ENCODE data around the gene SLCO6A1.

The SLCO6A1 gene

DNA sequence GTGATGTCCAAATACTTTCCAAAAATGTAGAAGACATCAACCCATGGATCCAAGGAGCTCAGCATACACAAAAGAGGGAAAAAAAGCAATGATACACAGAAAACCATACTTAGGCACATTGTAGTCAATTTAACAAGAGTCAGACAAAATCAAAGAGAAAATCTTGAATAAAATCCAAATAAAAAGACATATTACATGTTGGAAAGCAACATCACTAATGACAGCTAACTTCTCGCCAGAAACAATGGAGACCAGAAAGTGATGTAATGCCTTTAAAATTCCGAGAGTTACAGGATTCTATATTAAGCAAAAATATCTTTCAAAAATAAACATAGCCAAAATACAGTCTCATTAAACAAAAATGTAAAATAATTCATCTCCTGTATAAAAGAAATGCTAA is 122.9 kb downstream of the SLCO6A1 start:
- TF ChIP-seq, protein P1, sequence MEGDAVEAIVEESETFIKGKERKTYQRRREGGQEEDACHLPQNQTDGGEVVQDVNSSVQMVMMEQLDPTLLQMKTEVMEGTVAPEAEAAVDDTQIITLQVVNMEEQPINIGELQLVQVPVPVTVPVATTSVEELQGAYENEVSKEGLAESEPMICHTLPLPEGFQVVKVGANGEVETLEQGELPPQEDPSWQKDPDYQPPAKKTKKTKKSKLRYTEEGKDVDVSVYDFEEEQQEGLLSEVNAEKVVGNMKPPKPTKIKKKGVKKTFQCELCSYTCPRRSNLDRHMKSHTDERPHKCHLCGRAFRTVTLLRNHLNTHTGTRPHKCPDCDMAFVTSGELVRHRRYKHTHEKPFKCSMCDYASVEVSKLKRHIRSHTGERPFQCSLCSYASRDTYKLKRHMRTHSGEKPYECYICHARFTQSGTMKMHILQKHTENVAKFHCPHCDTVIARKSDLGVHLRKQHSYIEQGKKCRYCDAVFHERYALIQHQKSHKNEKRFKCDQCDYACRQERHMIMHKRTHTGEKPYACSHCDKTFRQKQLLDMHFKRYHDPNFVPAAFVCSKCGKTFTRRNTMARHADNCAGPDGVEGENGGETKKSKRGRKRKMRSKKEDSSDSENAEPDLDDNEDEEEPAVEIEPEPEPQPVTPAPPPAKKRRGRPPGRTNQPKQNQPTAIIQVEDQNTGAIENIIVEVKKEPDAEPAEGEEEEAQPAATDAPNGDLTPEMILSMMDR (IDR thresholded peaks at IDR 0.05; ENCODE audit: insufficient read depth, low read length, poor library complexity, severe bottlenecking) = no peak
- TF ChIP-seq EZH2phosphoT487 (conservative IDR thresholded peaks at IDR 0.05; ENCODE audit: low read length) = no peak
- H3K27ac ChIP-seq (ENCODE audit: low read depth, low read length) = no peak overlapping the region
- no peaks in the 10 kb centered on the region for H3F3A ChIP-seq (ENCODE audit: insufficient read depth)
- H4K20me1 ChIP-seq (ENCODE audit: low read depth, low read length) = no peaks in the 10 kb centered on the region
- H3K4me2 ChIP-seq (ENCODE audit: low read depth, low read length, poor library complexity, severe bottlenecking) = no peak overlapping the region
- H3K9me3 ChIP-seq (ENCODE audit: insufficient read depth, low read length) = no peaks in the 10 kb centered on the region
- no peak overlapping the region for H3K9ac ChIP-seq (ENCODE audit: low read length)
- H3K79me2 ChIP-seq (ENCODE audit: insufficient read depth, low read length) = no peaks in the 10 kb centered on the region
- no peaks in the 10 kb centered on the region for H3K27me3 ChIP-seq (ENCODE audit: low read length)
- no peaks in the 10 kb centered on the region for H3K36me3 ChIP-seq (ENCODE audit: low read length)
- no peak overlapping the region for H3K4me3 ChIP-seq (ENCODE audit: insufficient read depth, low read length, poor library complexity, severe bottlenecking)
- H3K9me2 ChIP-seq (replicated peaks; ENCODE audit: insufficient read depth, low read length) = 0 out of 2 replicates have a peak, but pooled peaks cover 4% of the 10 kb centered on the region
- no peak overlapping the region for H2AFZ ChIP-seq (ENCODE audit: low read depth, low read length, severe bottlenecking)

DNA sequence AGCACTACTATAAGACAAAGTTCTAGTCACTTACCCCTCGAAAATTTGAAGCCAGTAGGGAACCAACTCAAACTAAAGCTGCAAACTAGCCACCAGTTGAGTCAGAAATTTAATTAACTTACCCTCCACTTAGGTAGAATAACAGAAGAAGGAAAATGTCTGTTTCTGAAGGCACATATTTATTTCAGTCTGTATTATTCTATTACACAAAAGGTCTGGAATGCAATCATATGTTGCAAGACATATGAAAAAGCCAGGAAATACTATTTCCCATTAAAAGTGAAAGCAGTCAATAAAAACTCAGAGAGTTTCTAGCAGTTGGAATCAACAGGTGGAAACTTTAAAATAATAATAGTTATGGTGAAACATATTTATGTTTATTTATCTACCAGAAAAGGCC is 123.5 kb downstream of the SLCO6A1 start:
- H4K20me1 ChIP-seq (ENCODE audit: low read depth, low read length) = no peaks in the 10 kb centered on the region
- H3K4me3 ChIP-seq (ENCODE audit: insufficient read depth, low read length, poor library complexity, severe bottlenecking) = no peak overlapping the region
- H2AFZ ChIP-seq (ENCODE audit: low read depth, low read length, severe bottlenecking) = no peak overlapping the region
- no peak overlapping the region for H3K9ac ChIP-seq (ENCODE audit: low read length)
- H3K36me3 ChIP-seq (ENCODE audit: low read length) = no peaks in the 10 kb centered on the region
- TF ChIP-seq EZH2phosphoT487 (conservative IDR thresholded peaks at IDR 0.05; ENCODE audit: low read length) = no peak
- TF ChIP-seq, protein P1 (IDR thresholded peaks at IDR 0.05; ENCODE audit: insufficient read depth, low read length, poor library complexity, severe bottlenecking) = no peak
- H3K27ac ChIP-seq (ENCODE audit: low read depth, low read length) = no peak overlapping the region
- H3K79me2 ChIP-seq (ENCODE audit: insufficient read depth, low read length) = no peaks in the 10 kb centered on the region
- no peak overlapping the region for H3K4me2 ChIP-seq (ENCODE audit: low read depth, low read length, poor library complexity, severe bottlenecking)
- no peaks in the 10 kb centered on the region for H3K9me3 ChIP-seq (ENCODE audit: insufficient read depth, low read length)
- H3K27me3 ChIP-seq (ENCODE audit: low read length) = no peaks in the 10 kb centered on the region
- H3K9me2 ChIP-seq (replicated peaks; ENCODE audit: insufficient read depth, low read length) = 0 out of 2 replicates have a peak, but pooled peaks cover under 1% of the 10 kb centered on the region
- no peaks in the 10 kb centered on the region for H3F3A ChIP-seq (ENCODE audit: insufficient read depth)

DNA sequence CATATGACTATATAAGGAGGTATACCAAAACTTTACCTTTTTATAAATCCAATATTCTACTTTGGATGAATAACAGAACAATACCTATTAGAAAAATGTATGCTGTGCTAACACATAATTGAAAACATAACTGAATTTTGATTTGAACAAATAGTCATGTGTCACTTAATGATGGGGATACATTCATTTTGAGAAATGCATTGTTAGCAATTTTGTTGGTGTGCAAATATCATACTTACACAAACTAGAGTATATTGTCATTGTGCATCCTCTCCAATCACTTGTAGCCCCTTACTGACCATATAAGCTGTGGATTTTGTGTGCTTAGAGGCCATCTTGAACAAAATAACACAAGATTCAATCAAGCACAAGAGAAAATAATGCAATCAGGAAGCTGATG is 130.4 kb downstream of the SLCO6A1 start:
- Histone ChIP-seq H3K9me3 (ENCODE audit: insufficient read depth, low read length) (no peaks in the 10 kb centered on the region), H3K36me3 (ENCODE audit: low read length) (no peaks in the 10 kb centered on the region), H3K4me3 (ENCODE audit: insufficient read depth, low read length, poor library complexity, severe bottlenecking) (no peak overlapping the region), H3K27me3 (ENCODE audit: low read length) (no peaks in the 10 kb centered on the region), H2AFZ (ENCODE audit: low read depth, low read length, severe bottlenecking) (no peak overlapping the region), H3K9me2 (replicated peaks; ENCODE audit: insufficient read depth, low read length) (no peaks in the 10 kb centered on the region), H3K9ac (ENCODE audit: low read length) (no peak overlapping the region), H3K4me2 (ENCODE audit: low read depth, low read length, poor library complexity, severe bottlenecking) (no peak overlapping the region), H3K79me2 (ENCODE audit: insufficient read depth, low read length) (no peaks in the 10 kb centered on the region), H4K20me1 (ENCODE audit: low read depth, low read length) (no peaks in the 10 kb centered on the region), H3F3A (ENCODE audit: insufficient read depth) (no peaks in the 10 kb centered on the region), H3K27ac (ENCODE audit: low read depth, low read length) (no peak overlapping the region)
- TF ChIP-seq, protein P1 (IDR thresholded peaks at IDR 0.05; ENCODE audit: insufficient read depth, low read length, poor library complexity, severe bottlenecking) = no peak
- TF ChIP-seq EZH2phosphoT487 (conservative IDR thresholded peaks at IDR 0.05; ENCODE audit: low read length) = no peak

All from SU-DHL-6 (cell line).